SH-SY5Y (cell line): ENCODE results near the gene MYZAP.

Experiments used
- GATA2 ChIP-seq: IDR thresholded peaks from 2 replicates; pipeline ENCODE4 v1.6.1; 2011; ENCODE audit warnings: mild to moderate bottlenecking, low read depth, low read length
- GATA3 ChIP-seq: IDR thresholded peaks from 2 replicates; pipeline ENCODE4 v1.6.1; 2011; ENCODE audit warnings: low read depth, mild to moderate bottlenecking, low read length, moderate library complexity

- TF ChIP-seq GATA2 (no peak), GATA3 (no peak)
These were observed 15.9 kb downstream of the MYZAP start for GRCh38 chr15:57607570-57608000.
